ENCODE data around the gene LIMCH1. TPM values are rescaled to one million over a fixed set of nuclear protein-coding genes. Genes with fewer than 3 reads are reported as not detected.
A peak's percentile ranks its signal among the peaks of the same experiment; 100 is the strongest.
"Not testable (repeated sequence)": the region's sequence is repeated elsewhere in the genome, so short reads cannot be mapped to it uniquely, and the experiment has no call there.

Gene LIMCH1
- total RNA-seq, 2 donors from 2014 or later = 9.3 to 24.1 TPM

DNA sequence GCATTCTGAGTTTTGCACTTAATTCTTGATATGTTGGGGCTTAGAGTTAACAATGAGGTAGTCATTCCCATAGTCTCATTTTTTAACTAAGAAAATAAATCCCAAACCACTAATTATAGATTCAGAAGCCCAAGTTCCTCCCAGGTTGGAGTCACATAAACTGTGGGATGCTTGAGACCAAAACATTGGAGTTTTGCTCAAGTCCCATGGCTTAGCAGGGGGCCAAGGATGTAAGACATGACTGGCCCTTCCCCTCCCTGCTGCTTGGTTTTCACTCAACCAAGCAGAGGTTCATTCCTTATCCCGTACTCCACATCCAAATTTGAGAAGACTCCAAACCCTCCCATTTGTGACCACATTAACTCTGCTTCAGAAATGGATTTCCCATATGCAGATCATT lies 101.3 kb downstream of the LIMCH1 start:
- WGBS, 2 donors = 100% methylated on average over 1 of the region's 1 CpG
- Histone ChIP-seq H3K36me3 (replicated peaks in 1 of 2; ENCODE audit: insufficient read depth in 1 of 2, low read depth in 2 of 2) (no peaks in the 10 kb centered on the region), H3K4me3 (no peak overlapping the region), H3K27me3 (no peaks in the 10 kb centered on the region), H3K27ac (no peak overlapping the region), H3K4me1 (peaks cover 20% of the 10 kb centered on the region), H3K9me3 (no peaks in the 10 kb centered on the region)
- no peak for DNase-seq
- ATAC-seq = no peak
- intact Hi-C loops (cut with DNase I) = no loop called here
- TF ChIP-seq POLR2A (IDR thresholded peaks at IDR 0.05) = no peak
- TF ChIP-seq, protein P1, sequence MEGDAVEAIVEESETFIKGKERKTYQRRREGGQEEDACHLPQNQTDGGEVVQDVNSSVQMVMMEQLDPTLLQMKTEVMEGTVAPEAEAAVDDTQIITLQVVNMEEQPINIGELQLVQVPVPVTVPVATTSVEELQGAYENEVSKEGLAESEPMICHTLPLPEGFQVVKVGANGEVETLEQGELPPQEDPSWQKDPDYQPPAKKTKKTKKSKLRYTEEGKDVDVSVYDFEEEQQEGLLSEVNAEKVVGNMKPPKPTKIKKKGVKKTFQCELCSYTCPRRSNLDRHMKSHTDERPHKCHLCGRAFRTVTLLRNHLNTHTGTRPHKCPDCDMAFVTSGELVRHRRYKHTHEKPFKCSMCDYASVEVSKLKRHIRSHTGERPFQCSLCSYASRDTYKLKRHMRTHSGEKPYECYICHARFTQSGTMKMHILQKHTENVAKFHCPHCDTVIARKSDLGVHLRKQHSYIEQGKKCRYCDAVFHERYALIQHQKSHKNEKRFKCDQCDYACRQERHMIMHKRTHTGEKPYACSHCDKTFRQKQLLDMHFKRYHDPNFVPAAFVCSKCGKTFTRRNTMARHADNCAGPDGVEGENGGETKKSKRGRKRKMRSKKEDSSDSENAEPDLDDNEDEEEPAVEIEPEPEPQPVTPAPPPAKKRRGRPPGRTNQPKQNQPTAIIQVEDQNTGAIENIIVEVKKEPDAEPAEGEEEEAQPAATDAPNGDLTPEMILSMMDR (IDR thresholded peaks at IDR 0.05) = no peak

DNA sequence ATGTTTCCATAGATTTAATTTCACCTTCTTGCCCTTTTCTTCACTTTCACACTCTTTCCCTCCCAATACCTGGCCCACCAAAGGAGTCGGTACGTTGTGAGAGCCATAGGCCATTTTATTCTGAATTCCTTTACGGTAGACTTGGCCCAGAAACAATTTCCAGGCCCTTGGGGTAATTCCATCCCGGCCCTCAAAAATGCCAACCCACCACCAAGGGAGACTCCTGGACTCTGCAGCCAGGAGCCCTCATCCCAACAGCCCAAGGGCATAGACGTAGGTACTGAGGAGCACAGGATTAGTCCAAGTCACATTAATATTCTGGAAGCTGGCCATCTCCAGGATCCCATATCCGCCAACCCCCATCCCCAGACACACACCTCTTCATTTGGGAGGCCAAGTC lies 102.9 kb downstream of the LIMCH1 start:
- no peak overlapping the region for H3K4me3 ChIP-seq
- H3K27ac ChIP-seq = no peak overlapping the region
- no peaks in the 10 kb centered on the region for H3K27me3 ChIP-seq
- no peaks in the 10 kb centered on the region for H3K36me3 ChIP-seq (replicated peaks in 1 of 2; ENCODE audit: insufficient read depth in 1 of 2, low read depth in 2 of 2)
- H3K9me3 ChIP-seq = no peaks in the 10 kb centered on the region
- WGBS, 2 donors = 73 to 76% methylated on average over 6 of the region's 6 CpGs
- no peak for DNase-seq
- TF ChIP-seq, protein P1 (IDR thresholded peaks at IDR 0.05) = no peak
- no peak for TF ChIP-seq POLR2A (IDR thresholded peaks at IDR 0.05)
- peaks cover 24% of the 10 kb centered on the region for H3K4me1 ChIP-seq
- intact Hi-C loops (cut with DNase I) = no loop called here
- ATAC-seq = no peak

- H3K36me3 ChIP-seq (replicated peaks in 1 of 2; ENCODE audit: insufficient read depth in 1 of 2, low read depth in 2 of 2); intact Hi-C loops (cut with DNase I); DNase-seq; ATAC-seq; H3K4me3 ChIP-seq; H3K9me3 ChIP-seq; H3K27ac ChIP-seq; H3K27me3 ChIP-seq: not testable (repeated sequence)
- 100% methylated on average over 1 of the region's 1 CpG for WGBS, 2 donors
- peaks cover 24% of the 10 kb centered on the region for H3K4me1 ChIP-seq
These were observed 104.8 kb downstream of the LIMCH1 start for GRCh38 chr4:41642746-41643145.

DNA sequence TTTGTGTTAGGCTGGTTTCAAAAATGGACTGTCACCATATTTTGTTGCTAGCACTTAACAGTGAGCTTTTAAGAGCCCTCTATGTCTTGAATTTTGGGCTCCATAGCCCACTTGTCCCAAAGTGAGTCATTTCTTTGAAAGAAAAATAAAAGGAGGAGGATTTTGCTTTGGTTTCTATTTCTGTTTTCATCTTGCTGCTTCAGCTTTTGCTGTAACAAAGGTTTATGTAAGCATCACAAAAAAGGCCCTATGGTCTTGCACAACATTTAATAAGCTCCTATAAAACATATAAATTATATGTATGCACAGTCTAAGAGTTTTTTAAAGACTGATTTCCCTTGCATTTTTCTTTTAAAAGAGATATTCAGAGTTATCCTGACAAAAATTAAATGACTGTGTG lies 105.4 kb downstream of the LIMCH1 start:
- DNase-seq = no peak
- H3K36me3 ChIP-seq (replicated peaks in 1 of 2; ENCODE audit: insufficient read depth in 1 of 2, low read depth in 2 of 2) = no peaks in the 10 kb centered on the region
- H3K27me3 ChIP-seq = no peaks in the 10 kb centered on the region
- intact Hi-C loops (cut with DNase I) = no loop called here
- TF ChIP-seq POLR2A (IDR thresholded peaks at IDR 0.05) = no peak
- TF ChIP-seq, protein P1 (IDR thresholded peaks at IDR 0.05) = no peak
- ATAC-seq = no peak
- no peak overlapping the region for H3K4me3 ChIP-seq
- H3K27ac ChIP-seq = no peak overlapping the region
- peaks cover 24% of the 10 kb centered on the region for H3K4me1 ChIP-seq
- no peaks in the 10 kb centered on the region for H3K9me3 ChIP-seq

- TF ChIP-seq, protein P1 (IDR thresholded peaks at IDR 0.05) = peak; percentile 71 to 89 (median 78)
- no peak for TF ChIP-seq POLR2A (IDR thresholded peaks at IDR 0.05)
- ATAC-seq (peak; percentile 82), DNase-seq (peak; percentile 65 to 79 (median 72))
- Histone ChIP-seq H3K4me1 (peaks cover 24% of the 10 kb centered on the region), H3K4me3 (no peak overlapping the region), H3K27ac (no peak overlapping the region), H3K27me3 (no peaks in the 10 kb centered on the region), H3K9me3 (no peaks in the 10 kb centered on the region), H3K36me3 (replicated peaks in 1 of 2; ENCODE audit: insufficient read depth in 1 of 2, low read depth in 2 of 2) (no peaks in the 10 kb centered on the region)
- WGBS, 2 donors = 6 to 17% methylated on average over 26 to 41 of the region's 41 CpGs
- intact Hi-C loops (cut with DNase I) = no loop called here
These were observed 106.4 kb downstream of the LIMCH1 start for GRCh38 chr4:41644288-41644914.

Data from body of pancreas (tissue), 4 donors.